HG02870 (cell line): ENCODE results near the gene PARP6.
"Not testable (repeated sequence)": the region's sequence is repeated elsewhere in the genome, so short reads cannot be mapped to it uniquely, and the experiment has no call there.

Source experiments
- ATAC-seq: cut with Tn5 transposase; IDR thresholded peaks from one replicate; pipeline ENCODE4 v1.9.1; 2021; ENCODE audit warnings: mild to moderate bottlenecking, moderate library complexity; ENCODE audit not compliant: unreplicated experiment

PARP6 gene

GRCh38 chr15:72281713-72282112 lies 9.4 kb upstream of the PARP6 start:
- no peak for ATAC-seq

GRCh38 chr15:72280751-72281150 lies 8.4 kb upstream of the PARP6 start:
- ATAC-seq: no peak

DNA sequence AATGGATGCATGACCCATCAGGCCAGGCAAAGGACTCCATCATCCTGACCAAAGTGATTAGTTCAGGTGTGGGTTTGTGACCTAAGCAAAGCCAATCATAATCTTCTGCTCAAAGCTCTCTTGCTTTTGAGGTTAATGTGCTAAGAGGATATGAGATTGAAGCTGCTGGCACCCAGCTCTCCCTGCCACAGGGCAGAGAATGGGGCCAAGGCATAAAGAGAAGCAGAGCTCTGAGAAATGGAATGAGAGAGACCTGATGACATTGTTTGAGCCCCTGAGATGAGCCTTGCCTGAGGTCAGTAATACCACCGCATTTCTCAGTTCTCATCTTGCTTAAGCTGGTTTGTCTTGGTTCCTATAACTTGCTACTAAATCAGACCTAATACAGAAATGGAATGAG lies 6.4 kb upstream of the PARP6 start:
- ATAC-seq: no peak

DNA sequence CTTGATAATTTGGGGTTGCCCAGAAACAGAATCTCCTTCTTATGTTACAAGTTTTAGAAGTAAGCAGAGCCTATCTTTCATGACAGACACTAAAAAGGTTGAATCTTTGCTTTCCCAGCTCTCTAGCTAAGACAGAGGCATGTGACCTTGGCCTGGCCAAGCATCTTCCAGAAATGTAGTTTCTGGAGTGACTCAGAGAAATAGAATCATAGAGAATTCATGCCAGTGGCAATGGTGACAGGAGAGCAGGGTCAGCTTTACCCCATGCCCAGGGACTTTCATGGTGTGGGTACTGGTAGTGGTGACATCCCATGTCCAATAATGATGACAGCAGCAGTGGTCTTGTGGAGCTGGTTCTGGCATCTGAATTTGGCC lies 4.0 kb upstream of the PARP6 start:
- no peak for ATAC-seq

- ATAC-seq: not testable (repeated sequence)
Measured at GRCh38 chr15:72275635-72276325, 3.4 kb upstream of the PARP6 start.

DNA sequence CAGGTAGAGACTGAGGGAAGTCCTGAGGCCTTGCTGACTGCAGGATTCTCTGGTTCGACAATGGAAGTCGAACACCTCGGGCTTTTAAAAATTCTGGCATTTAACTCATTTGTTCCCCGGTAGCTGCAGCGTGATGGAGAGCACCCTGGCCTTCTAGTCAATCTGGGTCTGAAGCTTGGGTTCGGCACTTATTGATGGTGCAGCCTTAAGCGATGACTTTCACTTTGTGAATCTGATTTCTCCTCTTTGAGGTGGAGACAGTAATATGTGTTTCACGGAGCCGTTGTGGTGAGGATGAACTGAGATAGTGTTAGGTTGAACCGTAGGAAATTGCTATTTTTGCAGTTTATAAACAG lies 621 bp upstream of the PARP6 start:
- ATAC-seq: no peak

DNA sequence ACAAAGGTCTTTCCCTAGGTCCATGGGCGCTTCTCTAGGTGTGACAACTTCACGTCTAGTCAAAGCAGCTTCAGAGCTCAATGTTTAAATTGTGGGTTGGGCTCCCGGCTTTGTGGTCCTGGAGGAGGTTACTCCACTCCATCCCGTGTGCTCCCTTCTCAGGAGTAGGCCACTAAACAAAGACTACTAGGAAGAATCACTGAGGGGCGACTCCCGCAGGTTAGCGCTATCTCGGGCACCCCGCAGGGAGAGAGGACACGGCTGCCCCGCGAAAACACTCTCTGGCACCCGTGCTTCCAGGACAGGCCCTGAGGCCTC lies 500 bp downstream of the PARP6 start:
- peak; percentile 18 for ATAC-seq

GRCh38 chr15:72271221-72271620 lies 1.1 kb downstream of the PARP6 start:
- ATAC-seq: no peak

- no peak for ATAC-seq
Measured at GRCh38 chr15:72269739-72270138, 2.6 kb downstream of the PARP6 start.

- no peak for ATAC-seq
Measured at GRCh38 chr15:72265031-72265430, 7.3 kb downstream of the PARP6 start.

DNA sequence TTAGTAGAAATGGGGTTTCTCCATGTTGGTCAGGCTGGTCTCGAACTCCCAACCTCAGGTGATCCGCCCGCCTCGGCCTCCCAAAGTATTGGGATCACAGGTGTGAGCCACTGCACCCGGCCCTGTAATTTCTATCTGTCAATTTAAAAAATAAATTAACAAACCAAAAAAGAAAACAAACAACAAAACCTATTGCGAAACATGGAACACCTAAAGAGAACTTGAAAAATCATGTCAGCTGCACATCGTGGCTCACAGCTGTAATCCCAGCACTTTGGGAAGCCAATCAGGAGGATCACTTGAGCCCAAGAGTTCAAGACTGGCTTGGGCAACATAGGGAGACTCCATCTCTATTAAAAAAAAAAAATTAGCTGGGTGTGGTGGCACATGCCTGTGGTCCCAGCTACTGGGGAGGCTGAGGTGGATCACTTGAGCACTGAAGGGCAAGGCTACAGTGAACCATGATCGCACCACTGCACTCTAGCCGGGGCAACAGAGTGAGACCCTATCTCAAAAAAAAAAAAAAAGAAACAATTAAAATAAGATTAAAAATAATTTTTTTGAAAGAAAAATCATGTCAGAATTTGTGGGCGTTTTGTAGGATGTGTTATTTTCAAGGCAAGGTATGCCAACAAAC lies 19.6 kb downstream of the PARP6 start:
- ATAC-seq: no peak

DNA sequence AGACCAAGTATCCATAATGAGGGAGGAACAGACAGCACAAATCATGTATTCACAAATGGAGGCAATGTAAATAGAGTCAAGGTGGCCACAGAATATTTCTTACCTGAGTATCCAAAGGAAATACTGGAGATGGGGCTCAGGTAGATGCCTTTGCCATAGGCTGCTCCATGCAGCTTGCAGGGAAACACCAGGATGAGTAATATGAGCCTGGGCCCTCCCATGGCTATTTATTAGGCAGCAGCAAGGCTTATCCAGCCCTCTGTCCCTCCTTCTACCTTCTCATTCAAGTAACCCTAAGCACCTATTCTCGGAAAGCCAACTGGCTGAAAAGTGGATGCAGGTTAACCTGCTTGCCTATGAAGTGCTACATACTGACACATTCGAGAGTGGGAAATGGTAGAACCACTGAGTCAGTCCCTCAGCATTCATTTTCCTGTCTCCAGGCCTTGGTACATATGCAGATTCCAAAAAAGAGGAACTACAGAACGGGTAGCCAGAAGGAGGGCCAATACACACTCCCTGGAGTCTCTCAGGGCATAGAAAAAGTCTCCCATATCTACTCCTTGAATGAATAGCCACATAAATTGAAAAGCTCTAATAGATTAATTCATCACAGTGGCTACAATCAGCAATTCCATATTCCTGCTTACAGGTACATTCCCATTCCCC lies 23.1 kb downstream of the PARP6 start:
- ATAC-seq: no peak

GRCh38 chr15:72248514-72248913 lies 23.8 kb downstream of the PARP6 start:
- no peak for ATAC-seq

- ATAC-seq: no peak
Measured at GRCh38 chr15:72242775-72243370, 29.5 kb downstream of the PARP6 start.

DNA sequence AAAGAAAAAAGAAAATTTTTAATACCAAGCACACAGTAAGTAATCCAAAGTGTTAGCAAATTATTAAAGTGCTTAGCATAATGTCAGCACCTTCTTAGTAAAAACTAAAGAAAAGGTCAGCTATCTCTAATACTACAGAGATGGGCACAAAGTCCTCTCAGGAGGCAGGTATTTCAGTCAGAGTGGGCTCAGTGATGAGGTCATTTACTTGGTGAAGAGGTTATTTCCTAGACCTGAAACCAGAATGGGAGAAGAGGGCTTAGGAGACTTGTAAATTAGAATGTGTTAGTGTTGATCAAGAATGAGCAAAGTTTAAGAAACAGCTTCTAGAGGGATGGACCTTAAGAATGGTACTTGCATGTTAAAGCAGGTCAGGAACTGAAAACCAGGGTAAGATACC lies 32.7 kb downstream of the PARP6 start:
- no peak for ATAC-seq

- ATAC-seq: no peak
Measured at GRCh38 chr15:72238586-72238985, 33.8 kb downstream of the PARP6 start.

DNA sequence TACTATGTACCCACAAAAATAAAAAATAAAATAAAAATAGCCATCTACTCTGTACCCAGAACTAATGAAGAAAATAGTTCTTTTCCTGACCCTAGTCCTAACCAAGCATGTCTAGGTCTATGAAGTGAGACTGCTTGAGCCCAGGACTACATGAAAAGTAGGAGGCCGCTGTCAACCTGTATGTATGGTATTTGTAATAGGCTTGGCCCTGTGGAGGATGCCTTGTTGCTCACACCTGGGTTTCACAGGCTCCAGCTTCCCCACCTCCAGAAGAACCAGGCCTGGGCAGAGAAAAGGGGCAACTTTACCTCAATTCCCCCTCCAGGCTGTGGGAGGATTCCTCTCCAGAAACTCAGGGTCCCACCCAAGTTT lies 34.5 kb downstream of the PARP6 start:
- no peak for ATAC-seq

GRCh38 chr15:72237029-72237852 lies 35.1 kb downstream of the PARP6 start:
- peak; percentile 75 for ATAC-seq

- no peak for ATAC-seq
Measured at GRCh38 chr15:72236381-72237003, 35.9 kb downstream of the PARP6 start.

GRCh38 chr15:72235298-72235697 lies 37.1 kb downstream of the PARP6 start:
- no peak for ATAC-seq

- no peak for ATAC-seq
Measured at GRCh38 chr15:72233769-72234168, 38.6 kb downstream of the PARP6 start.
